HG02840 (cell line): Measurements from ENCODE around the gene PTPRG.
"Not testable (repeated sequence)": the region's sequence is repeated elsewhere in the genome, so short reads cannot be mapped to it uniquely, and the experiment has no call there.

Experiments used
- ATAC-seq: cut with Tn5 transposase; IDR thresholded peaks from one replicate; pipeline ENCODE4 v1.9.1; 2021; ENCODE audit warnings: mild to moderate bottlenecking, moderate library complexity, moderate number of reproducible peaks; ENCODE audit not compliant: unreplicated experiment, low FRiP score

PTPRG gene

DNA sequence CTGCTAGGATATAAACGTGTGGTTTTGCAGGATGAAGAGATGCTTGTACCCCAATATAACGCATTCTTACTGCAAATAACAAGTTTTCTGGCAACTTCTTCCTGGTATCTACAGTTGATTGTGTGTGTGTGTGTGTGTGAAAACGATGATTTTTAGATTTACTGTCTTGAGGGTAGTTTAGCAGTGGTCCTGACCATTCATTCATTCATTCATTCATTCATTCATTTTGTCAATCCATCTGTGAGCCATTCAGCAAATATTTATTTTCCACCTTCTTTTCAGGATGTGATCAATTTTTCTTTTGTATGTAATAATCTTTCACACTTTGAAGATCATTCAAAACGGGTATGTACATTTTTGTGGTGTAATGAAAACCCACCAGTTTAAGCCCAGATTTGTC, 250.7 kb downstream of the PTPRG start:
- no peak for ATAC-seq

DNA sequence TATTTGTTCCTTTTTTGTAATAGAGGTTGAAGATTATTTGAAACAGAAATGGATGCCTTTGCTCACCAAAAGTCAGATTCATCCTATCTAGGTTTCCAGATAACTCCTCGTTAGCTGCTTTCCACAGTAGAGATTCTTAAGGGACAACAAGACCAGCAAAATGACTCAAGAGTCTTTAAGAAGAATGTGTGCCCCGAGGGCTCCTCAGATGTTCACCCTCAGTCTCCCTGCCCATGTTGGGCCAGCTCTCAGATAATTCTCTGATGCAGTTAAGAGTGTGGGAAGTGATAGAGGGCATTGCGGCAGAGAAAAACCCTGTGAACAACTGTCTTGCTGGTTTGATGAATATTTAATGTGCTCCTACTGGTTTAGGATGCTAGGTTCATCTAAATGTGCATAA, 251.1 kb downstream of the PTPRG start:
- ATAC-seq = no peak

DNA sequence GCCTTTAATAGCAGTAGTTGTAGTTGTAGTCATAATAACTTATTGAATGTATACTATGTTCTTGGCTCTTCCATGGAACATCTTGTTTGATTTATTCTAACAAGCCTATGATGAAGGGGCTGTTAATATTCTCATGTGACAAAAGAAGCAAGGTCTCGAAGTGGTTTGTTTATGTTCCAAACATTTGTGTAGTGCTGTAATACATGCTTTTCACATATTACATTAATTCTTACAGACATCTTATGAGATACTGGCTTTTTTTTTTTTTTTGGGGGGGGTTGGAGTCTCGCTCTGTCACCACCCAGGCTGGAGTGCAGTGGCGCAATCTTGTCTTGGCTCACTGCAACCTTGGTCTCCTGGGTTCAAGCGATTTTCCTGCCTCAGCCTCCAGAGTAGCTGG, 252.3 kb downstream of the PTPRG start:
- ATAC-seq = no peak

DNA sequence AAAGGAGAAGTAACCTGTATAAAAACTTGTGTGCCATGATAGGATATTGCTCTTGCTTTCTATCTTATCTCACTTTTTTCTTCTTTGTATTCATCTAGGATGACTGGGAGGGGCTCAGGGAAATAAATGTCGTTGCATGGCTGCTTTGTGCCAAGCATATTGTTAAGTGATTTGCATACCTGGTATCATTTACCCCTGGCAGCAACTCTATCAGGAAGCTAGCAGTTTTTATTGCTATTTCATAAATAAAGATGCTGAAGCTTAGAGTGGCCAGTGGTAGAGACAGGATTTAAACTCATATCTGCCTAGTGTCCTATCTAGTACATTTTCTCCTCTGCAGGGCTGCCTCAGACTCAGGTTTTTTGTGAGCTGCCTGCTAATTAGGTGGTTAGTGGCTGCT, 253.3 kb downstream of the PTPRG start:
- no peak for ATAC-seq

DNA sequence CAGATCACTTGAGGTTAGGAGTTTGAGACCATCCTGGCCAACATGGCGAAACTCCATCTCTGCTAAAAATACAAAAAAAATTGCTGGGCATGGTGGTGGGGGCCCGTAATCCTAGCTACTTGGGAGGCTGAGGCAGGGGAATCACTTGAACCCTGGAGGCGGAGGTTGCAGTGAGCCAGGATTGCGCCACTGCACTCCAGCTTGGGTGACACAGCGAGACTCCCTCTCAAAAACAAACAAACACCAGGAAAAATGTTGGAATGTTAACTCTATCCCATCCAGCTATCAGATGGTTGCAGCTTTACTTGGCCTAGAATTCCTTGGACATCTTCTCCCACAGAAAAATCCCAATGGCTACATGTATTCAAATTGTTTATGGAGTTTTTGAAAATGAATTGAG, 254.9 kb downstream of the PTPRG start:
- not testable (repeated sequence) for ATAC-seq

DNA sequence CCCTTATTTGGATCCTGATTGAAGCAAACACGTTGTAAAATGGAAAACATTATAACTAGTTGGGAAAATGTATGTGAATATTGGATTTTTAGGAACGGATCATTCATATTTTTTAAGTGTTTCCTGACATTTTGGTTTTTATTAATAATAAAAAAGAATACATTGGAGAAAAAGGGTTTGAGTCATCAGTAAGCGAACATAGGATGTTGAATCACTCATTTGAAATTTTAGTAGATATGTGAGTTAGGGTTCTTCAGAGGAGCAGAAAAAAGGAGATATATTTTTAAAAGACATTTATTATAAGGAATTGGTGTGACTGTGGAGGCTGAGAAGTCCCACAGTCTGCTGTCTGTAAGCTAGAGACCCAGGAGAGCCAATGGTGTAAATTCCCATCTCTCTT, 258.5 kb downstream of the PTPRG start:
- ATAC-seq = no peak

DNA sequence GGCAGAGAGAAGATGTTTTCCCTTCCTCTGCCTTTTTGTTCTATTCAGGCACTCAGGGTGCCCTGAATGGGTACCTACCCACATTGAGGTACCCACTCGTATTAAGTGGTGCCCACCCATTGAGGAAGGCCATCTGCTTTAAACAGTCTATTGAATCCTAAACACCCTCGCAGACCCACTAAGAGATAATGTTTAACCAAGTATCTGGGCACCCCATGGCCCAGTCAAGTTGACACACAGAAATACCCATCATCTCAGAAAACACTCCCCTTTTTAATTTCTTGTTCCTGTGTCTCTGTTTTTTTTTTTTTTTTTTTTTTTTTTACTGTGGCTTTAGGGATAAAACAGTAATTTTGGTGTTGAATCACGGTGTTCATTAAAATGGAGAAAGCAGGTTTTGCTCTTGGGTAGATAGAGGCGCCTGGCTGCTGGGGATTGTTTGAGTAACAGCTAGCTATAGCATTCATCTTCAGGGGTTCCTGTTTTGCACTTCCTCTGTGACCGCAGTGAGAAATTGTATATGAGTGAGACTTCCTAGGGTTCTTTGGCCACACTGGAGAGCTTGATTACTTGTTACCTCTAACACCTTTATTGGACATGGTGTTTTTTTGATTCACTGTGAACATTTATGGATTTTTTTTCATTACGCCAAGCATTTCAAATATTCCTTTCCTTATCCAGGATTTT, 259.1 kb downstream of the PTPRG start:
- ATAC-seq = no peak

- ATAC-seq = no peak
Measured at GRCh38 chr3:61821823-61822251, 260.5 kb downstream of the PTPRG start.

DNA sequence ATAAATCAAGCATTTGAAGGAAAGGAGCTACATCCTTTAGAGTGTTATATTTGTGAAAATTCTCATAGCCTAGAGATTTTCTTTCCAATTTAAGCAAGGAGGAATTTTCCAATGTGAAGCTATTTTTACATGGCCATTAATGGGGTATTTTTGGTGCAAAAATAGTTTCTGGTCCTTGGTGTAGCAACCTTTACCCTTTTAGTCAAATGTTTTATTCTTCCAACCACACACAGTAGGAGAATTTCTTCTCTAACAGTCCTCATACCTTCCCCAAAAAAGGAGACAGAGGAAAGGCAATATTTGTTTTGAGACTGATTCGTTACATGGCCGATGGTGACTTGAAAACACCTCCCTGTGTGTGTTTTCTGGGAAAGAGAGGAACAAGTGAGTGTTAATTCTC, 261.2 kb downstream of the PTPRG start:
- ATAC-seq = no peak

DNA sequence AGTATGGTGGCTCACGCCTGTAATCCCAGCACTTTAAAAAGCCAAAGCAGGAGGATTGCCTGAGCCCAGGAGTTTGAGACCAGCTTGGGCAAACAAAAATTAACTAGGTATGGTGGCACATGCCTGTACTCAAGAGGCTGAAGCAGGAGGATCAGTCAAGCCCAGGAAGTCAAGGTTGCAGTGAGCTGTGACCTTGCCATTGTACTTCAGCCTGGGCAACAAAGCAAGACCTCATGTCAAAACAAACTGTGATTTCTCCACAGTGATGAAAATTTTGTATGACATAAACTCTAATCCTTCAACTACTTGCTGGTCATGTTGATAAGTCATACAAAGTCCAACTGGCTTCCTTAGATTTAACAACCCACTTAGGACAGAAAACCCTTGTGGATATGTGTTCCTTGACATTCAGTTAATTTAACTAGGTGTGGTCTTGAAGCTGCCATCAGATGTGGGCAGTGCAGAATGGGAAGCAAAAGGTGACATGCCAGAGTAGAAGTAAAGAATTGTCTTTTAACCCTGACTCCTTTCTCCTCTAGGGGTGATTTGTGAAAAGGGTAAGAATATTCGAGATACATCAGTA, 263.3 kb downstream of the PTPRG start:
- no peak for ATAC-seq

DNA sequence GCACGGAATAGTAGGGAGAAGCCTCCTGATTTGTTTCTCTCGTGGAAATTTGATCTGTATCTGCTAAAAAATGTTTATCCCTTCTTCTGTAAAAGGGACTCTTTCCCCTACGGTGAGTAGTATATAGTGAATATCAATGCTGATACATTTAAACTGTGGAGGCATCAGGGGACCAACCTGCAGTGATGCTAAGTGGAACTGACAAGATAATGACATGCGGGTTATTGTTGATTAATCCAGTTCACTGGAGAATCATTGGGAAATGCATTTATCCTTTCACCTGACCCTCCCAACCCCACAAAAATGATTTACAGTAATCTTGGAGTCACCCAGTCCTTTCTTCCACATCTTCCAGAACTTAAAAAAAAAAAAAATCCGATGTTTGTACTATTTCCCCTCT, 264.8 kb downstream of the PTPRG start:
- ATAC-seq = no peak

- ATAC-seq = no peak
Measured at GRCh38 chr3:61828184-61828874, 267.0 kb downstream of the PTPRG start.

DNA sequence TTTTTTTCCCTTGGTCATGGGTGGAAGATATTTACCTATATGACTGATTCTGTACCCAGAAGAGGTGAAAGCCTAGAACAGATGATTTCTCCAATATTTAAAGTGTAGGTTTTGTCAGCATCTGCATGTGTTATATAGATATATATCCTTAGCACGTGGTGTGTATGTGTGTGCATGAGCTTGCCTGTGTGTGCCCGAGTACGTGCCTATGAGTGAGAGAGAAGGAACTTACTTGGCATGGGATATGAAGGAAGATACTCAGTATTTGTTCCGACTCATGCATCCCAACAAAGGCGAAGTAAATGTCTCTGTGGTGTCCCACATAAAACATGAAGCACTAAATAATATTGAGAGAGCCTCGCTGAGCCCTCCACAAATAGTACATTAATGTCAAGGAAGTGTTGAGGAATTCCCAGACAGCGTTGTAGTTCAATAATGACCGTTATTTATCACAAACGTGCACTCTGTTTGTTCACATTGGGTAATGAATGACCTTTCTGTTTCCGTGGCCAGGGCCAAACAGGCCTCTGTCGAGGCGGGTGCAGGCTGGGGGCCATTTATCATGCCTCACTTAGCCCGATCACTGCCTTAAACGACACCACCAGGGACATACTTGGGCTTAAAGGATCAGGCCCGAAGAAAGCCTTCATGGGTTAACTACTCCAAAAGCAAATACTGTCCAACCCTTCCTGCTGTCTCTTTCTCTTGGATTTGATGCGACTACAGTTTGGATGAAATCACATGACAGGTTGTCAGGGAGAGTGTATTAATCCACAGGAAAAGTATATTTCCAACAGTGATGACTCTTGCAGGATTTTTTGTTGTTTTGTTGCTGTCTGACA, 267.7 kb downstream of the PTPRG start:
- ATAC-seq = no peak

DNA sequence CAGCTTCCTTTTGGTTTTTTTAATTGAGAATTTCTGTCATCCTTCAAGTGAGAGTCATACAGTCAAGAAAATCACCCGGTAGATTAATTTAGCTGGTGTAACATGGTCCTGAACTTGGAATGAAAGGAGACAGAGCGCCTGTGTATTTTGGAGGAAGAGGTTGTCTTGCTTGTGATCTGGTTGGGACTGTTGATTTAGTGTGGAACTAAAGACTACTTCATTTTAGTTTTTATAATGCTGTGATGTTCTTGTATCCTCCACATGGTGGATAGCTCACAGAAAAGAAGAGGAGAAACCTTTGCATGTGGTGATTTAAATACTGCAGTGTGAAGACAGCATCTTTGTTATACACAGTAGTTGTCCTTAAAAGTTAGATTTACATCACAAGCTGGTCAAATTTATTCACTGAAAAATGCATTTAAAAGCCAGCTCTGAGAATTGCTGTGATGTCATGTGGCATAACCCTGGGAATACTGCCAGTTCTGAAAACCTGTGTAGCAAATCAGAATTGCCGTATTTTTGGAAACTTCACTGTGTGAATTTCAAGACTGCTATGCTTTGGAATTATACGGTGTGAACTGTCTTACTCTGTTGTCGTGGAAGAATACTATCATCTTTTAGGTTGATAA, 268.5 kb downstream of the PTPRG start:
- no peak for ATAC-seq

DNA sequence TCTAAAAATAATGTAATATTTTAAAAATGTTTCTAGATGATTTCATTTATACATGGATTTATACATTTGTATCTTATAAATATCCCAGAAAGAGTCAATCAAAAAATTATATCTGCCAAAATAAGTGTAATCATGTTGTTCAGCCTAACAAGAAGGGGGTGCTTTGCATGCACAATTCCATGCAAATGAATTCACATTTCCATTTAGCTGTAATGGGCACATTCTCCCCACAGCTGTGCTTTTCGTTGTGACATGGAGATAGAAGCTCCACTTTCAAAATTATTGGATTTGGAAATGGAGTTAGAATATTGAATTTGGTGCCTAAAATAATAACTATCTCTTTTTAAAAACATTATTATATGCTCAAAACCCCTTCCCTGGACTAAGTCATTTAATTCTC, 270.6 kb downstream of the PTPRG start:
- ATAC-seq = no peak

DNA sequence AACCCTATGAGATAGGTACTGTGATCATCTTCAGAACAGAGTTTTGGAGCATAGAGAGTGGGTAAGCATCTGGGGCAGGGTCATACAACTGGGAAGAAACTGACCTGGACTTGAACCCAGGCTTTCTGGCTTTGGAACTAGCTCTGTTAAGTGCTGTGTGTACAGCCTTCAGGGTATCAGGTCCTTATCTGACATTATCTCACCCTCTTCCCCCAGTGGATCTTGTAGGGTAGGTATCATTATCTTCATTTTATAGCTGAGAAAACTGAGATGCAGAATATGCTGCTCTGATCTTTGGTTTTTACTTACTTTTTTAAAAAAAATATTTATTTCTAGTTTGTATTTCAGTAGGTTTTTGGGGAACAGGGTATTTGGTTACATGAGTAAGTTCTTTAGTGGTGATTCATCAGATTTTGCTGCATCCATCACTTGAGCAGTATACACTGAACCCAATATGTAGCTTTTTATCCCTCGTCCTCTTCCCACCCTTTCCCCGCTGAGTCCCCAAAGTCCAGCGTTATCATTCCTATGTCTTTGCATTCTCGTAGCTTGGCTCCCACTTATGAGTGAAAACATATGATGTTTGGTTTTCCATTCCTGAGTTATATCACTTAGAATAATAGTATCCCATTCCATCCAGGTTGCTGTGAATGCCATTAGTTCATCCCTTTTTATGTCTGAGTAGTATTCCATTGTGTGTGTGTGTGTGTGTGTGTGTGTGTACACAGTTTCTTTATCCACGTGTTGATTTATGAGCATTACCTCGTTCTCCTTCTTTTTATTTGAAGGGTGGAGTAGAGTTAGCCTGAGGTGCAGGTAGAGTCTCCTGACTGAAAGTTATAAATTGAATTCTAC, 271.2 kb downstream of the PTPRG start:
- no peak for ATAC-seq

DNA sequence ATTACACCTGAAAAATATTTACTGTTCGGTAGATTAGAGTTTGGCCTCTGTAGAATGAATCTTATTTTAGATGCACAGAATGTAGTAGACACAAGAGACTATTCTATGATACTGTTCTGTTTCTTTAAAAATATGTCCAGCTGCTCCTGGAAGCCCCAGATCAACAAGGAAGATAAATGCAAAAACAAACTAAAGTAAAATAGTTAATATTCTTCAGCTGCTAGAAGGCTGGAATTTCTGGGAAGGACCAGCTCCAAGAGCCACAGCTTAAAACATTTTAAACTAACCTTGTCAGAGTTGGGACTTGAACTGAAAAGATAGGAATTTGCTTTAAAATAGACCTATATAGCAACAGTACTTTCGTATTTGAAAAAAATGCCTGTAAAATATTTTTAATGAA, 277.9 kb downstream of the PTPRG start:
- no peak for ATAC-seq

- ATAC-seq = no peak
Measured at GRCh38 chr3:61841111-61841845, 279.9 kb downstream of the PTPRG start.

DNA sequence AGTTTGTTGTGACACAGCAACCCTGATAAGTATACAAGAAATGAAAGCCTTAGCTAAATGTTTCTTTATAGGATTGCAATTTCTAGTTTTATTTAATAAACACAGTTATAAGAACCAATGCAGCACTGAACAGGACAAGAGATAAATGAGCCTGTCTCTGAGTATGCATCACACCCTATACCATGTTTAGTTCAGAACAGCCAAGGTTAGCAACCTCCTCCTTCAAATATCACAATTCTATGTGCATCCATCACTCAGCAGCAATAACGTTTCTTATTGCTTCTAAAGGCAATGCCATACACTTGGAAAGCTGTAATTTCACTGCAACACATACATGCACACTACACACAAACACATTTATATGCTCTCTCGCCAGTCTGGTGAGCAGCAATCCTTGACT, 280.6 kb downstream of the PTPRG start:
- no peak for ATAC-seq
